ENCODE measurements around the gene RASAL2.

- TF ChIP-seq HDGF (IDR thresholded peaks at IDR 0.05; ENCODE audit: borderline replicate concordance) (no peak), BHLHE40 (IDR thresholded peaks at IDR 0.05; ENCODE audit: borderline replicate concordance) (no peak), ELF4 (IDR thresholded peaks at IDR 0.05) (no peak), FOXA1 (IDR thresholded peaks at IDR 0.05) (no peak), SP1 (IDR thresholded peaks at IDR 0.05) (no peak), LEF1 (IDR thresholded peaks at IDR 0.05; ENCODE audit: borderline replicate concordance) (no peak), ARNT (IDR thresholded peaks at IDR 0.05) (no peak), SUZ12 (IDR thresholded peaks at IDR 0.05) (no peak)
Measured at GRCh38 chr1:178495158-178495557, 401.3 kb downstream of the RASAL2 start.

All from HEK293T (cell line).